WTC11 (cell line): ENCODE data around the gene TOM1. TPM values are rescaled to one million over a fixed set of nuclear protein-coding genes. Genes with fewer than 3 reads are reported as not detected.

Source experiments
- ATAC-seq: fragments of 200-7000 bp; cut with Tn5 transposase; 2 replicates; pipeline ENCODE4 v1.10.0; 2021; ENCODE audit warnings: mild to moderate bottlenecking, moderate library complexity
- CTCF ChIA-PET: fragments of 300-600 bp; sonication (Branson Sonifier 250); formaldehyde crosslinking; loops from one replicate; lab custom pipeline; 2021; ENCODE audit warnings: antibody characterized with exemption; lab: Charles Lee
- POLR2A ChIA-PET: fragments of 350-600 bp; sonication (Branson Sonifier 250); formaldehyde crosslinking; loops from one replicate; lab custom pipeline; 2021; ENCODE audit warnings: antibody characterized with exemption; lab: Charles Lee
- DNase-seq: peaks from one replicate; pipeline ENCODE4 v3.0.0; 2021; ENCODE audit warnings: low spot score
- H3K27ac Mint-ChIP-seq: 2 replicates; pipeline ENCODE4 v1.8.0; 2021; ENCODE audit warnings: mixed read lengths
- H3K27me3 Mint-ChIP-seq: 2 replicates; pipeline ENCODE4 v1.8.0; 2021; ENCODE audit warnings: low read depth, mild to moderate bottlenecking, moderate library complexity, mixed read lengths
- H3K36me3 Mint-ChIP-seq: 2 replicates; pipeline ENCODE4 v1.8.0; 2021; ENCODE audit warnings: mixed read lengths
- H3K4me1 Mint-ChIP-seq: 2 replicates; pipeline ENCODE4 v1.8.0; 2022; ENCODE audit warnings: mixed read lengths
- H3K4me3 Mint-ChIP-seq: 2 replicates; pipeline ENCODE4 v1.8.0; 2021; ENCODE audit warnings: mild to moderate bottlenecking, moderate library complexity, mixed read lengths
- H3K9me3 Mint-ChIP-seq: 2 replicates; pipeline ENCODE4 v1.8.0; 2021; ENCODE audit warnings: mixed read lengths
- CTCF ChIP-seq: fragments of 200-600 bp; IDR thresholded peaks from 2 replicates; pipeline ENCODE4 v1.8.0; 2022; ENCODE audit warnings: antibody characterized with exemption
- ELF4 ChIP-seq: sonication (generic); formaldehyde crosslinking; IDR thresholded peaks from 2 replicates; pipeline ENCODE4 v1.8.1; 2022; ENCODE audit warnings: low read depth, mild to moderate bottlenecking, moderate library complexity, missing genetic modification reagents
- ERG ChIP-seq: fragments of 250-450 bp; sonication (Bioruptor Pico); IDR thresholded peaks from 2 replicates; pipeline ENCODE4 v1.8.0; 2021; ENCODE audit warnings: mild to moderate bottlenecking
- ETV6 ChIP-seq: sonication (generic); formaldehyde crosslinking; IDR thresholded peaks from 2 replicates; pipeline ENCODE4 v1.8.1; 2022; ENCODE audit warnings: mild to moderate bottlenecking, missing genetic modification reagents
- FOXP4 ChIP-seq: sonication (generic); formaldehyde crosslinking; IDR thresholded peaks from 2 replicates; pipeline ENCODE4 v1.8.0; 2022; ENCODE audit warnings: mild to moderate bottlenecking, missing genetic modification reagents
- GABPB1 ChIP-seq: sonication (generic); formaldehyde crosslinking; IDR thresholded peaks from 2 replicates; pipeline ENCODE4 v1.8.1; 2023; ENCODE audit warnings: mild to moderate bottlenecking, missing genetic modification reagents
- JUN ChIP-seq: sonication (generic); formaldehyde crosslinking; IDR thresholded peaks from 2 replicates; pipeline ENCODE4 v1.8.0; 2023; ENCODE audit warnings: mild to moderate bottlenecking, missing genetic modification reagents
- MYBL2 ChIP-seq: sonication (generic); formaldehyde crosslinking; IDR thresholded peaks from 2 replicates; pipeline ENCODE4 v1.8.1; 2023; ENCODE audit warnings: mild to moderate bottlenecking, moderate library complexity, missing genetic modification reagents
- NFYB ChIP-seq: sonication (generic); formaldehyde crosslinking; conservative IDR thresholded peaks from 2 replicates; pipeline ENCODE4 v1.8.0; 2022; ENCODE audit warnings: low read depth, missing genetic modification reagents
- PREB ChIP-seq: sonication (generic); formaldehyde crosslinking; IDR thresholded peaks from 2 replicates; pipeline ENCODE4 v1.8.1; 2022; ENCODE audit warnings: mild to moderate bottlenecking, missing genetic modification reagents, moderate library complexity, borderline replicate concordance
- RELA ChIP-seq: sonication (generic); formaldehyde crosslinking; IDR thresholded peaks from 2 replicates; pipeline ENCODE4 v1.8.1; 2022; ENCODE audit warnings: missing genetic modification reagents, mild to moderate bottlenecking, borderline replicate concordance
- TEAD4 ChIP-seq: sonication (generic); formaldehyde crosslinking; IDR thresholded peaks from 2 replicates; pipeline ENCODE4 v1.8.0; 2022; ENCODE audit warnings: mild to moderate bottlenecking, missing genetic modification reagents
- TP53 ChIP-seq: sonication (generic); formaldehyde crosslinking; IDR thresholded peaks from 2 replicates; pipeline ENCODE4 v1.8.1; 2023; ENCODE audit warnings: mild to moderate bottlenecking, missing genetic modification reagents
- ZNF416 ChIP-seq: fragments of 250-450 bp; sonication (Bioruptor Pico); IDR thresholded peaks from 2 replicates; pipeline ENCODE4 v1.9.0; 2021; ENCODE audit warnings: mild to moderate bottlenecking, inconsistent platforms
- ZNF423 ChIP-seq: fragments of 250-450 bp; sonication (Bioruptor Pico); IDR thresholded peaks from 2 replicates; pipeline ENCODE4 v2.1.2; 2022; ENCODE audit warnings: mild to moderate bottlenecking, moderate library complexity
- total RNA-seq: library from RNA; stranded (reverse); gene quantifications from 3 replicates; pipeline ENCODE4 v1.2.3, GENCODE V29; 2021
- TF ChIP-seq, protein P1 (sequence below): sonication (generic); formaldehyde crosslinking; IDR thresholded peaks from 2 replicates; pipeline ENCODE4 v1.8.1; 2023; ENCODE audit warnings: mild to moderate bottlenecking, moderate library complexity, missing genetic modification reagents
- TF ChIP-seq, protein P2 (sequence below): fragments of 250-450 bp; sonication (Bioruptor Pico); IDR thresholded peaks from 2 replicates; pipeline ENCODE4 v2.1.2; 2022; ENCODE audit warnings: mild to moderate bottlenecking, moderate library complexity

TOM1 gene
- total RNA-seq, 1 experiment from 2014 or later: 23.5 TPM

GRCh38 chr22:35352214-35353111 is 52.8 kb downstream of the TOM1 start:
- CTCF ChIA-PET: interaction anchor here (0.8 to 2.1 kb wide), 5 partner anchors 23 to 231 kb away, joined by 3 to 10 read pairs (median 5); partner anchors contain the start of gene HMOX1
- Mint-ChIP-seq H3K4me3 (peak overlapping the region; percentile 76), H3K27me3 (peaks cover 10% of the 10 kb centered on the region; the same call in 1 of the 2 replicates), H3K36me3 (no peaks in the 10 kb centered on the region), H3K4me1 (peaks cover 18% of the 10 kb centered on the region), H3K27ac (no peak overlapping the region), H3K9me3 (no peaks in the 10 kb centered on the region)
- TF ChIP-seq GABPB1 (CRISPR knock-in tag) (0 out of 2 replicates have a peak, but pooled peaks have one; percentile 29), CTCF (peak; percentile 19; the same call in 1 of the 2 replicates), ETV6 (CRISPR knock-in tag) (no peak), FOXP4 (CRISPR knock-in tag) (no peak)
- ATAC-seq (peak; percentile 42), DNase-seq (peak; percentile 67)
- POLR2A ChIA-PET: interaction anchor here (0.6 kb wide), 1 partner anchor 47 kb away, joined by 3 read pairs; no protein-coding TSS in a partner anchor

GRCh38 chr22:35353318-35353717 is 53.6 kb downstream of the TOM1 start:
- ATAC-seq (no peak), DNase-seq (no peak)
- ChIA-PET POLR2A (no interaction called here), CTCF (interaction anchor here (1.5 to 1.9 kb wide), 2 partner anchors 23 to 27 kb away, joined by 3 to 6 read pairs; partner anchors contain the start of gene HMOX1)
- Mint-ChIP-seq H3K4me1 (peaks cover 18% of the 10 kb centered on the region), H3K36me3 (no peaks in the 10 kb centered on the region), H3K9me3 (no peaks in the 10 kb centered on the region), H3K27me3 (peaks cover 10% of the 10 kb centered on the region; the same call in 1 of the 2 replicates), H3K27ac (no peak overlapping the region), H3K4me3 (no peak overlapping the region)
- TF ChIP-seq TEAD4 (CRISPR knock-in tag) (no peak), NFYB (CRISPR knock-in tag) (no peak), TP53 (CRISPR knock-in tag) (no peak), ZNF423 (CRISPR knock-in tag) (no peak), ERG (CRISPR knock-in tag) (no peak), MYBL2 (CRISPR knock-in tag) (no peak), RELA (CRISPR knock-in tag) (no peak), JUN (CRISPR knock-in tag) (no peak), ELF4 (CRISPR knock-in tag) (no peak), PREB (CRISPR knock-in tag) (no peak), ZNF416 (CRISPR knock-in tag) (no peak)
- TF ChIP-seq, protein P1, sequence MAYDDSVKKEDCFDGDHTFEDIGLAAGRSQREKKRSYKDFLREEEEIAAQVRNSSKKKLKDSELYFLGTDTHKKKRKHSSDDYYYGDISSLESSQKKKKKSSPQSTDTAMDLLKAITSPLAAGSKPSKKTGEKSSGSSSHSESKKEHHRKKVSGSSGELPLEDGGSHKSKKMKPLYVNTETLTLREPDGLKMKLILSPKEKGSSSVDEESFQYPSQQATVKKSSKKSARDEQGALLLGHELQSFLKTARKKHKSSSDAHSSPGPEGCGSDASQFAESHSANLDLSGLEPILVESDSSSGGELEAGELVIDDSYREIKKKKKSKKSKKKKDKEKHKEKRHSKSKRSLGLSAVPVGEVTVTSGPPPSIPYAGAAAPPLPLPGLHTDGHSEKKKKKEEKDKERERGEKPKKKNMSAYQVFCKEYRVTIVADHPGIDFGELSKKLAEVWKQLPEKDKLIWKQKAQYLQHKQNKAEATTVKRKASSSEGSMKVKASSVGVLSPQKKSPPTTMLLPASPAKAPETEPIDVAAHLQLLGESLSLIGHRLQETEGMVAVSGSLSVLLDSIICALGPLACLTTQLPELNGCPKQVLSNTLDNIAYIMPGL (CRISPR knock-in tag): no peak
- TF ChIP-seq, protein P2, sequence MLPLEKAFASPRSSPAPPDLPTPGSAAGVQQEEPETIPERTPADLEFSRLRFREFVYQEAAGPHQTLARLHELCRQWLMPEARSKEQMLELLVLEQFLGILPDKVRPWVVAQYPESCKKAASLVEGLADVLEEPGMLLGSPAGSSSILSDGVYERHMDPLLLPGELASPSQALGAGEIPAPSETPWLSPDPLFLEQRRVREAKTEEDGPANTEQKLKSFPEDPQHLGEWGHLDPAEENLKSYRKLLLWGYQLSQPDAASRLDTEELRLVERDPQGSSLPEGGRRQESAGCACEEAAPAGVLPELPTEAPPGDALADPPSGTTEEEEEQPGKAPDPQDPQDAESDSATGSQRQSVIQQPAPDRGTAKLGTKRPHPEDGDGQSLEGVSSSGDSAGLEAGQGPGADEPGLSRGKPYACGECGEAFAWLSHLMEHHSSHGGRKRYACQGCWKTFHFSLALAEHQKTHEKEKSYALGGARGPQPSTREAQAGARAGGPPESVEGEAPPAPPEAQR: no peak
